WTC11 (cell line): Measurements from ENCODE around the gene CCR9.

ENCODE experiments used
- CREB1 ChIP-seq: sonication (generic); formaldehyde crosslinking; IDR thresholded peaks from 2 replicates; pipeline ENCODE4 v1.8.0; 2023; ENCODE audit warnings: mild to moderate bottlenecking, missing genetic modification reagents
- FOXJ3 ChIP-seq: sonication (generic); formaldehyde crosslinking; IDR thresholded peaks from 2 replicates; pipeline ENCODE4 v1.9.0; 2021; ENCODE audit warnings: missing genetic modification reagents, mild to moderate bottlenecking, borderline replicate concordance
- NR2C2 ChIP-seq: sonication (generic); formaldehyde crosslinking; IDR thresholded peaks from 2 replicates; pipeline ENCODE4 v1.8.0; 2022; ENCODE audit warnings: mild to moderate bottlenecking, missing genetic modification reagents
- NR3C1 ChIP-seq: sonication (generic); formaldehyde crosslinking; conservative IDR thresholded peaks from 2 replicates; pipeline ENCODE4 v1.8.1; 2023; ENCODE audit warnings: low read depth, mild to moderate bottlenecking, missing genetic modification reagents
- SMAD4 ChIP-seq: sonication (generic); formaldehyde crosslinking; IDR thresholded peaks from 2 replicates; pipeline ENCODE4 v1.8.0; 2022; ENCODE audit warnings: mild to moderate bottlenecking, missing genetic modification reagents
- TF ChIP-seq, protein P1 (sequence below): fragments of 200-600 bp; IDR thresholded peaks from 2 replicates; pipeline ENCODE4 v1.8.0; 2022; ENCODE audit warnings: antibody characterized with exemption
- TF ChIP-seq, protein P2 (sequence below): sonication (generic); formaldehyde crosslinking; IDR thresholded peaks from 2 replicates; pipeline ENCODE4 v1.8.1; 2023; ENCODE audit warnings: mild to moderate bottlenecking, missing genetic modification reagents
- TF ChIP-seq, protein P3 (sequence below): sonication (generic); formaldehyde crosslinking; conservative IDR thresholded peaks from 2 replicates; pipeline ENCODE4 v1.8.1; 2023; ENCODE audit warnings: mild to moderate bottlenecking, low read depth, missing genetic modification reagents, moderate library complexity
- TF ChIP-seq, protein P4 (sequence below): sonication (generic); formaldehyde crosslinking; IDR thresholded peaks from 2 replicates; pipeline ENCODE4 v1.8.1; 2022; ENCODE audit warnings: low read depth, missing genetic modification reagents, borderline replicate concordance
- TF ChIP-seq, protein P5 (sequence below): sonication (generic); formaldehyde crosslinking; IDR thresholded peaks from 2 replicates; pipeline ENCODE4 v1.8.1; 2022; ENCODE audit warnings: mild to moderate bottlenecking, moderate library complexity, missing genetic modification reagents

DNA sequence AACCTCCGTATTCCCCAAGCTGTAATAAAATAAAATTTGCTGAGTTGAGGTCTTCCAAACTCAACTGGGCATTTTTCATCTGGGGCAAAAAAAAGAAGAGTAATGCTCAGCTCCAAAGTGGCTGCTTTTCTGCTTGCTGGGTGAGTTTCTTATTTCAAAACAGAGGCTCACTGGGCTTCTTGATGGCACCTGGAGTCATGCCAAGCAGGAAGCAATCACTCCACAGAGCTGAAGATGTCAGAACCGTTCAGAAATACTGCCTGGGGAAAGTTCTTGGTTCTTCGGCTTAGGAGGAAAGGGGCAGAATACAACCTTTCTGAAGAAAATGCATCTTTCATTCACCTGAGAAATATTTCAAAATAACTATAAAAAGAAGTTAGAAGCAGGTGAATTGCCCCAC lies 4.1 kb downstream of the CCR9 start:
- TF ChIP-seq SMAD4 (CRISPR knock-in tag) (no peak), FOXJ3 (CRISPR knock-in tag) (no peak), CREB1 (CRISPR knock-in tag) (no peak), NR3C1 (CRISPR knock-in tag) (no peak), NR2C2 (CRISPR knock-in tag) (no peak)
- TF ChIP-seq, protein P1, sequence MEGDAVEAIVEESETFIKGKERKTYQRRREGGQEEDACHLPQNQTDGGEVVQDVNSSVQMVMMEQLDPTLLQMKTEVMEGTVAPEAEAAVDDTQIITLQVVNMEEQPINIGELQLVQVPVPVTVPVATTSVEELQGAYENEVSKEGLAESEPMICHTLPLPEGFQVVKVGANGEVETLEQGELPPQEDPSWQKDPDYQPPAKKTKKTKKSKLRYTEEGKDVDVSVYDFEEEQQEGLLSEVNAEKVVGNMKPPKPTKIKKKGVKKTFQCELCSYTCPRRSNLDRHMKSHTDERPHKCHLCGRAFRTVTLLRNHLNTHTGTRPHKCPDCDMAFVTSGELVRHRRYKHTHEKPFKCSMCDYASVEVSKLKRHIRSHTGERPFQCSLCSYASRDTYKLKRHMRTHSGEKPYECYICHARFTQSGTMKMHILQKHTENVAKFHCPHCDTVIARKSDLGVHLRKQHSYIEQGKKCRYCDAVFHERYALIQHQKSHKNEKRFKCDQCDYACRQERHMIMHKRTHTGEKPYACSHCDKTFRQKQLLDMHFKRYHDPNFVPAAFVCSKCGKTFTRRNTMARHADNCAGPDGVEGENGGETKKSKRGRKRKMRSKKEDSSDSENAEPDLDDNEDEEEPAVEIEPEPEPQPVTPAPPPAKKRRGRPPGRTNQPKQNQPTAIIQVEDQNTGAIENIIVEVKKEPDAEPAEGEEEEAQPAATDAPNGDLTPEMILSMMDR, result no peak
- TF ChIP-seq, protein P2, sequence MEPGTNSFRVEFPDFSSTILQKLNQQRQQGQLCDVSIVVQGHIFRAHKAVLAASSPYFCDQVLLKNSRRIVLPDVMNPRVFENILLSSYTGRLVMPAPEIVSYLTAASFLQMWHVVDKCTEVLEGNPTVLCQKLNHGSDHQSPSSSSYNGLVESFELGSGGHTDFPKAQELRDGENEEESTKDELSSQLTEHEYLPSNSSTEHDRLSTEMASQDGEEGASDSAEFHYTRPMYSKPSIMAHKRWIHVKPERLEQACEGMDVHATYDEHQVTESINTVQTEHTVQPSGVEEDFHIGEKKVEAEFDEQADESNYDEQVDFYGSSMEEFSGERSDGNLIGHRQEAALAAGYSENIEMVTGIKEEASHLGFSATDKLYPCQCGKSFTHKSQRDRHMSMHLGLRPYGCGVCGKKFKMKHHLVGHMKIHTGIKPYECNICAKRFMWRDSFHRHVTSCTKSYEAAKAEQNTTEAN (CRISPR knock-in tag), result no peak
- TF ChIP-seq, protein P3, sequence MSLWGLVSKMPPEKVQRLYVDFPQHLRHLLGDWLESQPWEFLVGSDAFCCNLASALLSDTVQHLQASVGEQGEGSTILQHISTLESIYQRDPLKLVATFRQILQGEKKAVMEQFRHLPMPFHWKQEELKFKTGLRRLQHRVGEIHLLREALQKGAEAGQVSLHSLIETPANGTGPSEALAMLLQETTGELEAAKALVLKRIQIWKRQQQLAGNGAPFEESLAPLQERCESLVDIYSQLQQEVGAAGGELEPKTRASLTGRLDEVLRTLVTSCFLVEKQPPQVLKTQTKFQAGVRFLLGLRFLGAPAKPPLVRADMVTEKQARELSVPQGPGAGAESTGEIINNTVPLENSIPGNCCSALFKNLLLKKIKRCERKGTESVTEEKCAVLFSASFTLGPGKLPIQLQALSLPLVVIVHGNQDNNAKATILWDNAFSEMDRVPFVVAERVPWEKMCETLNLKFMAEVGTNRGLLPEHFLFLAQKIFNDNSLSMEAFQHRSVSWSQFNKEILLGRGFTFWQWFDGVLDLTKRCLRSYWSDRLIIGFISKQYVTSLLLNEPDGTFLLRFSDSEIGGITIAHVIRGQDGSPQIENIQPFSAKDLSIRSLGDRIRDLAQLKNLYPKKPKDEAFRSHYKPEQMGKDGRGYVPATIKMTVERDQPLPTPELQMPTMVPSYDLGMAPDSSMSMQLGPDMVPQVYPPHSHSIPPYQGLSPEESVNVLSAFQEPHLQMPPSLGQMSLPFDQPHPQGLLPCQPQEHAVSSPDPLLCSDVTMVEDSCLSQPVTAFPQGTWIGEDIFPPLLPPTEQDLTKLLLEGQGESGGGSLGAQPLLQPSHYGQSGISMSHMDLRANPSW, result no peak
- TF ChIP-seq, protein P4, sequence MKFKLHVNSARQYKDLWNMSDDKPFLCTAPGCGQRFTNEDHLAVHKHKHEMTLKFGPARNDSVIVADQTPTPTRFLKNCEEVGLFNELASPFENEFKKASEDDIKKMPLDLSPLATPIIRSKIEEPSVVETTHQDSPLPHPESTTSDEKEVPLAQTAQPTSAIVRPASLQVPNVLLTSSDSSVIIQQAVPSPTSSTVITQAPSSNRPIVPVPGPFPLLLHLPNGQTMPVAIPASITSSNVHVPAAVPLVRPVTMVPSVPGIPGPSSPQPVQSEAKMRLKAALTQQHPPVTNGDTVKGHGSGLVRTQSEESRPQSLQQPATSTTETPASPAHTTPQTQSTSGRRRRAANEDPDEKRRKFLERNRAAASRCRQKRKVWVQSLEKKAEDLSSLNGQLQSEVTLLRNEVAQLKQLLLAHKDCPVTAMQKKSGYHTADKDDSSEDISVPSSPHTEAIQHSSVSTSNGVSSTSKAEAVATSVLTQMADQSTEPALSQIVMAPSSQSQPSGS (CRISPR knock-in tag), result no peak
- TF ChIP-seq, protein P5, sequence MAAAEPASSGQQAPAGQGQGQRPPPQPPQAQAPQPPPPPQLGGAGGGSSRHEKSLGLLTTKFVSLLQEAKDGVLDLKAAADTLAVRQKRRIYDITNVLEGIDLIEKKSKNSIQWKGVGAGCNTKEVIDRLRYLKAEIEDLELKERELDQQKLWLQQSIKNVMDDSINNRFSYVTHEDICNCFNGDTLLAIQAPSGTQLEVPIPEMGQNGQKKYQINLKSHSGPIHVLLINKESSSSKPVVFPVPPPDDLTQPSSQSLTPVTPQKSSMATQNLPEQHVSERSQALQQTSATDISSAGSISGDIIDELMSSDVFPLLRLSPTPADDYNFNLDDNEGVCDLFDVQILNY, result no peak
